HG02571 (cell line): ENCODE measurements around the gene ANG.
"Not testable (repeated sequence)": the region's sequence is repeated elsewhere in the genome, so short reads cannot be mapped to it uniquely, and the experiment has no call there.

Experiments used
- ATAC-seq: cut with Tn5 transposase; IDR thresholded peaks from one replicate; pipeline ENCODE4 v1.9.1; 2021; ENCODE audit warnings: mild to moderate bottlenecking, moderate library complexity; ENCODE audit not compliant: unreplicated experiment

Gene ANG

DNA sequence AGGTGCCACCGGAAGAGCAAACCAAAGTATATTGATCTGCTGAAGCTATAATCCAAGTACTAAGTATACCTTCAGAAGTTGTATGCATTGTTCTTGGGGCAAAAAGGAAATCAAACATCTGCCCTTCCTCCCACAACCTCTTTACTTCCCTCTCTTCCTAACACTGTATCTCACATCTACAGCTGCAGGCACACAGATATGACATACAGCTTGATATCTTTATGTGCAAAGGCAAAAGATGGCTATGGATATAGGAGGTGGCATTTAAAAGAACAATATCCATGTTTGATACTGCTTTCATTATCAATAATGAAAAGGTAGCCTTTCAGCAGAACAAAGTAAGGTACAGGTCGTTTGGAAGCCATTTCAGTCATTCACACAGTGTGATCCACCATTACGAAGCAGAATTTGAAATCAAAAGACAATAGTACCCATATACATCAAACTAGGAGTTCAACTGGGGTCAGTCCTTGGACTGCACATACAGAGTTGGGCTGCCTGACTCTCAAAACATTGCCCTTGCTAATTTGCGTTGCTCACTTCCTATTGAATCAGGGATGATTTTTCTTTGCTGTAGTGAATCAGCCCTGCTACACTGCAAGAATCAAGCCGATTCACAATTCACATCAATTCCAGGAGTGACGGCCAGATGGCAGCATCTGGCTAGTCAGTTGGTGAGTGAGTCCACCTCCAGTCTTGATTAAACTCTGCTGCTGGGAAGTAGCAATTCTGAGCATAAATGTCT is 8.9 kb downstream of the ANG start:
- no peak for ATAC-seq

DNA sequence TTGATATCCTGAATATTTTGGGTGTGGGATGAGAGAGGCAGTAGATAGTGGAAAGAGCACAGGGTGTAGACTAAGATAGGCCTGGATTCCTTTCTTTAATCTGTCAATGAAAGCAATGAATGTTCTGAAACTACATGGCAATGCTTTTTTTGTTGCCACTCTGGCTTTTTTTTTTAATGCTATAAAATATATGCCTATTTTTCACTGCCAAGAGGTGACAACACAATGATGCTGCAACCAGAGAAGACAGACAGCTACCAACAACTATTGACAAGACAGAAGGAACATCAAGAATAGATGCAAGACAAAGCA is 9.4 kb downstream of the ANG start:
- ATAC-seq, result no peak

DNA sequence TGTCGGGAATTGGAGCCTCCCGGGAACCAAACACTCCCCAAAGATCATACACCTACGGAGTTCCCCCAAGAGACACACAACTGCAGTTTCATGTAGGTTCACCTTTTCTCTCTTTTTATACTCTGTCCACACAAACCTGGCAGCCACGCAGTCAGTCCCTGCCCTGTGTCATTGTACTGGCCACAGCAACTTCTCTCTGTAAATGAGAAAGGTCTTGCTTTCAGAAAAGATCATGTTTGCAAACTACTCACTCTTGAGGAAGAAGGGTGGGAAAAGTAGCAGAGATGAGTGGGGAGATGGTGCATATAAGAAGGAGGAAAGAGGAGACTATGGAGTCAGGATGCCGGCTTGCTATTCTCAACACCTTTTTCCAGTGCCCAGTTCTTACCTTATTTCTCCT is 10.4 kb downstream of the ANG start:
- ATAC-seq, result no peak

DNA sequence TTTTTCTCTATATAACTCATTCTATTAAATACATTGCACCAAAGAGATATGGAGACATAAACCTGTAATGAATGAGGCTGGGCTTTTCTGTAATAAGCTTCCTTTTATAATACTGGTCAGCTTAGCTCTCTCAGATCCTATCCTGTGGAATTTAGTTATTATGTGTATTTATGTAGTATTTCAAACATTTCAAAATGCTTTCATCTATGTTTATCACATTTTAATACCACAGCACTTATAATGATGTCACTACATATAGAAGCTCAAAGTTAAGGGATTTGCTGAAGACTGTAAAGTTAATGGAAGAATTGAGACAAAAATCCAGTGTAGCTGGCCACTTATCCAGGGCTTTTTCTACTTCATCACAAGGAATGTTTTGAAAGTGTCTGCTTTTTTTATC is 11.4 kb downstream of the ANG start:
- ATAC-seq, result no peak

GRCh38 chr14:20700965-20701364 is 12.4 kb downstream of the ANG start:
- not testable (repeated sequence) for ATAC-seq

GRCh38 chr14:20706657-20707355 is 18.2 kb downstream of the ANG start:
- ATAC-seq, result no peak

- no peak for ATAC-seq
Observed at GRCh38 chr14:20707622-20708021, 19.1 kb downstream of the ANG start.

- no peak for ATAC-seq
Observed at GRCh38 chr14:20711261-20711660, 22.7 kb downstream of the ANG start.

GRCh38 chr14:20711685-20712084 is 23.1 kb downstream of the ANG start:
- no peak for ATAC-seq

GRCh38 chr14:20712904-20713303 is 24.3 kb downstream of the ANG start:
- ATAC-seq, result no peak

DNA sequence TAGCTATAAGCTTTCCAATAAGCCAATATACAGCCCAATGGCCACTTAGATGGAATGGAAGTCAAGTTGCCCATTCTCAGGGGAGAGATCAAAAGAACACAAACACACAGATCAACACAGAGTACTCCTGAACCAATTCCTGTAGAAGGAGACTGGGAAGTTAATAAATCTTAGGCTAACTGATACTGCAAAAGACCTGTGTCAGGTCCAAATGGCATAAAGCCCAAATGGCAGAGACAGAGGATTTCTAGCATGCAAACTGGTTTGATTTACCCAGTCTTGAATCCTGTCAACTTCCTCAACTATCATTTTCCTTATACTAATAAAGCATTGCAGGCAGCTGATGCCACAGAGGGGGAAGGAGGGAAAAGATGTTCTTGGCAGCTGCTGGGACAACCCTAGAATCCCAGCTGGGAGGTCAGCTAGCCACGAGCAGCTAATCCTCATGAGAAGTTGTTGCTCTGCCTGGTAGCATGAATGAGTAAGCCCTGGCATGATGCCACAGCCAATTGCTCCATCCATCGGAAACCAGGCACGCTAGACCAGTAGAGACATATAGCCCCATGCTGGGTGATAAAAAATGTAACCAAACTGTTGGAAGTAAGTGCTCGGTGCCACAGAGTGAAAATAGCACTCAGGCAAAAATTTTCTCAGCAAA is 26.2 kb downstream of the ANG start:
- no peak for ATAC-seq

GRCh38 chr14:20719777-20720176 is 31.2 kb downstream of the ANG start:
- ATAC-seq, result no peak

DNA sequence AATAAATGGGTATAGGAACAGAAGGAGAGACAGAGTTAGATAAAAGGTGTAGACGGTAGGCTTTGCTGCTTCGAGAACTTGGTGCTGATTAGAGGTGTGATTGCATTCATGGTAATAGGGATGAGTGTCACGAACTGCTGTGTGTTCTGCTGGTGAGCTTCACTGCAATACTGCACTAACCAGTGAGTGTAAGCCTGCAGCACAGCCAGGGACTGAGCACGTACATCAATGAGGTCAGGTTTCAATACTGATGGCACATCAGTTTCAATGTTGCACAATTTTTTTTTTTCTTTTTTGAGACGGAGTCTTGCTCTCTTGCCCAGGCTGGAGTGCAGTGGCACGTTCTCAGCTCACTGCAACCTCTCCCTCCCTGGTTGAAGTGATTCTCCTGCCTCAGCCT is 32.2 kb downstream of the ANG start:
- ATAC-seq, result no peak

DNA sequence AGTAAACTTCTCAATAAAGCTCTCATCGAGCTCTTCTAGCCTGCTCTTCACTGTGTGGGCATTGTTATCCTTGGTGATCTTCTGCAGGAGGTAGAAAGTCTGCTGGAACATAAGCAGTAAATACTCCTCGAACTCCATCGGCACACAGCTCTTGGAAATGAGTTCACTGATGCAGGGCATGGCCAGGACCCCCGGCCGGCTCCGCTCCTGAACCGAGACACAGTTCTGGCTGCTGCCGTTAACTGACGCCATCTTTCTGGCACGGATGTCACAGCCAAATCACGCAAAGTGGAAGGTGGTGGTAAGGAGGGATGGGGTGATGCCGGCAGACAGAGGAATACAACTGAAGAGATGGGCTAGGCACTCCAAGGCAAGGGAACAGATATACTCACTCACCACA is 33.5 kb downstream of the ANG start:
- no peak for ATAC-seq

GRCh38 chr14:20723488-20723887 is 34.9 kb downstream of the ANG start:
- no peak for ATAC-seq

GRCh38 chr14:20726121-20726520 is 37.6 kb downstream of the ANG start:
- not testable (repeated sequence) for ATAC-seq

DNA sequence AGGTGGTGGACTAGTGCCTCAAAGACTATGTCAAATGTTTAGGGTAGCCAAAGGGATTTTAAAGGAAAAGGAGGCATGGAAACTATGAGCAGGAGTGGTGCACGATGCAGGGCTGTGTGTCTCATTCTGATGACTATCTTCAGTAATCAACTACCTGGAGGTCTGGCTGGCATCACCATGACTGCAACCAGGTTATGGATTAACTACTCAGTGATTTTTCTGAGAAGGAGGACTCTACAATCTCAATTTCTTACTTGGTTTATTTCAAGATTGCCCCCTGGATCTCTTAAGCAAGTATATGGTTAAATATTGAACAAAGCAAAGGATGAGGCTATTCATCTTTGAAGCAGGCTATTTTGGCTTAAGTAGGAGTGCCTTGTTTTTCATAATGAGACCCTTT is 38.0 kb downstream of the ANG start:
- no peak for ATAC-seq

DNA sequence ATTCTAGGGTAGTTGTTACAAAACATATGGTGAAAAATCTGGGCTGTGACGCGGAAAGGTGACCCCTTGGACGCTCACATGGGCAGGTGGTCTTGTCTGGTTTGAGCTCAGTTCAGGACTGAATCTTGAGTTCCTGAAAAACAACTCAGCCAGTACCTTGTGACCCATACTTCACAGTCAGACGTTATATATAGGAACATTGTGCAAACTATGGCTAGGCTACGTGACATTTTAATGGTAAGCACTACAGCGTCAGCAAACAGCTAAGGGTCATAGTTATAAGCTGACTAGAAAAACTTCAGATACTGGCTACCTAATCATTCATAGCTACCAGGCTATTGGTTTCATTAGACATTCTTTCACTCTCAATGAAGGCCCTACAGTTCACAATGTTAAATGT is 42.3 kb downstream of the ANG start:
- ATAC-seq, result no peak

DNA sequence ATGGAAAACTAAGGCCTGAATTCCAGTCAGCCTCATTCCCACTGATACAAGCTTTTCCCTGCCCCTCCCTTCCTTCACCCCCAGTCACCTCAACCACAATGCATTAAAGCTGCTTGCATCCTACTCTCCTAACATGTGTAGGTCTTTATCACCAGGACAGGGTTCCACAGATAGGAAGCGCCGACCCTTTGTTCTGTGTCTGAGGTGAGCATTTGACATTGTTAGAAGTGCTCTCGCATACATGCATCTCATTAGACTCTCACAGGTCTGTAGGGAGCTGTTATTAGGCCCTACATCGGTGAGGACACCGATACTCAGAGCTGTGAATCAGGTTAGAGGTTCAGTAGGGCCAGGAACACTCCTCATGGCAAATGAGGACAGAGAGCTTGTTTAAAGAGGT is 43.9 kb downstream of the ANG start:
- no peak for ATAC-seq

DNA sequence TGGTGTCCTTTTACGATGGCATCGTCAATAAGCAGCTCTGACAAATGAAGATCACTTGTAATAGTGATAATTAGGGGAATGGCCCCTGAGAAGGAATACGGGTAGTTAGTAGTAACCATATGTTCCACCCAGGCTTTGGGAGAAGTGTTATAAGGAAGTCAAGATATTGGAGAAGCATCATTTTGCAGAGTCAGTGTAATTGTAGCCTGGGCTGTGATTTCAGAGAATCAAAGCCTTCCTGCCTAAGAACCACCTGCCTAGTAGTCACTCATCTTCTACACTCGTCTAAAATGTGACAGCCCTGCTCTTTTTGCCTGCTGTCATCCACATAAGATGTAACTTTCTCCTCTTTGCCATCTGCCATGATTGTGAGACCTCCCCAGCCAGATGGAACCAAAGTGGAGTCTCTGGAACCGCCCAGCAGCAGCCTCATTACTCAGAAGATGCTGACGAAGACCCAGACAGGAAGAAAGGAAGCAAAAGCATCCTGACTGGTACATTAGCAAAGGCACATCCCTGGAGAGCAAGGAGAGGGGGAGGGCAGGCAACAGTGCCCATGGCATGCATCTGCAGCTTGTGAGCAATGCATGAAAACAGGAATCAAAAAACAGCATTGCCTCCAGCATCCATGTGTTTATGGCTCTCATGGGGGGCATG is 44.5 kb downstream of the ANG start:
- no peak for ATAC-seq

- no peak for ATAC-seq
Observed at GRCh38 chr14:20733684-20734429, 45.3 kb downstream of the ANG start.
